HG03108 (cell line): ENCODE results near the gene INAFM1.
"Not testable (repeated sequence)": the region's sequence is repeated elsewhere in the genome, so short reads cannot be mapped to it uniquely, and the experiment has no call there.

Source experiments
- ATAC-seq: cut with Tn5 transposase; IDR thresholded peaks from one replicate; pipeline ENCODE4 v1.9.1; 2021; ENCODE audit warnings: moderate library complexity; ENCODE audit not compliant: unreplicated experiment

INAFM1 gene

DNA sequence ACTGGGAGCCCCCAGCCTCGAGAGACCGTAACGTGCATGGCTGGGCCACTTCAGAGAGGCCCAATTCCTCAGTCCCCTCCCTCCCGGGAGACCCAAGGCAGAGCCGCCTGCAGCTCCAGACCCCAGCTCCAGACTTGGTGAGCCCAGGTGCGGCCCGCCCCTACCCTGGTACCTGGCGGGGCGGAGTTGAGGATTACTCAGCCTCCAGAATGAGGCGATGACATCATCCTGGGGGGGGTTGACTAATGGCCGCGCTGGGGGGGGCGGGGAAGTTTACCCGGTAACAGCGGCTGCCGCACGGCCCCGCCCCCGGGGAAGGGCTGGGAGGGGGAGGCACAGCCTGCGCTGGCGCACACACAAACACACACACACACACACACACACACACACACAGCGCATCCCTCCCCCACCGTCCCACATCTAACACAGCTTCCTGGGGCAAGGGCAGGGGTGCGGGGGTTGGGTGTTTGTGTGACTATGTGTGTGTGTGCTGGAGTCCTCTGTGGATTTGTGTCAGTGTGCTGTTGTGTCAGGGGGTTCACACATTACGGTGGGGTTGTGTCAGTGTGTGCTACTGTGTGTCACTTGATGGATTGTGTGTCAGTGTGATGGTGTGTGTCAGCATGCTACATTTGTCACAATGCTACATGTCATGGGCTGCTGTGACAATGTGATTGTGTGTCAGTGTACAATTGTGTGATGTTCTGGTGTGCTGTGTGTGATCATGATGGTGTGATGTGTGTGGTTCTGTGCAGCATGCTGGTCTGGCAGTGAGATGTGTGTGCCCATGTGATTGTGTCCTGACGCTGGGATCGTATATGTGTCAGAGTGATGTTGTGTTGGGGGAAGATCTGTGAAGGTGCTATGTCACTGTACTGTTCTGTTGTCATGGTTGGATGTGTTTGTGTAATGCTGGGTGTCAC is 33.4 kb upstream of the INAFM1 start:
- no peak for ATAC-seq

DNA sequence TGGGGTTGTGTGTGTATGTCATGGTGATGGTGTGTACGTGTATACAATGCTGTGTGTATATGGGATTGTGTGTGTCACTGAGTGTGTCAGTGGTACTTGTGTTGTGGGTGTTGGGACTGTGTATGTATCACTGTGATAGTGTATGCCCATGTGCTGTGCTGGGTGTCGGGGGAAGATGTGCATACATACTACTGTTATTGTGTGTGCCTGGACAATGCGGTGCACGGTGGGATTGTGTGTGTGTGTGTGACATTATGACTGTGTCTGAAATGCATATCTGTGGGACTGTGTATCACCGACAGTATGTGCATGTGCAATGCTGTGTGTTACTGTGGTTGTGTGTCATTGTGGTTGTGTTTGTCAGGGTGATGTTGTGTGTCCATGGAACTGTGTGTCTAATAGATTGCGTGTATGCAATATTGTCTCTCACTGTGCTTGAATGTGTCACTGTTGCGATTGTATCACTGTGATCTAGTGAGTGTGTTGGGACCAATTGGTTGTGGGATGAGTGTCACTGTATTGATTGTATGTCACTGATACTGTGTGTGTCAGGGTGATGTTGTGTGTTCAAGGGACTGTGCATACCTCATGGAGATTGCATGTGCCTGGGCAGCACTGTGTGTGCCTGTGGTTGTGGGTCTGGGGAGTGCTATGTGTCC is 32.6 kb upstream of the INAFM1 start:
- ATAC-seq: no peak

DNA sequence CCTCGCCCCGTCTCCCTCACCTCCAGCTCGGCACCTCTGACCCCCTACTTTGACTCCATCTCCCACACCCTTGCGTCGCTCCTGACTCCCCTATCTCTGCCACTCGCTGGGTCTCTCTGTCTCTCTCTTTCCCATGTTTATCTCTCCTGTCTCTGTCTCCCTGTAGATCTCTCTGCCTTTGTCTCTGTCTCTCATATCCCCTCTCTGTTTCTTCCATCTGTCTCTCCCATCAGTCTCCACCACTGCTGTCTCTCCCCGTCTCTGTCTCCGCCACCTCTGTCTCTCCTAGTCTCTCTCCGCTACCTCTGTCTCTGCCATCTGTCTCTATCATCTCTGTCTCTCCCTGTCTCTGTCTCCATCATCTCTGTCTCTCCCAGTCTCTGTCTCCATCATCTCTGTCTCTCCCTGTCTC is 31.3 kb upstream of the INAFM1 start:
- no peak for ATAC-seq

DNA sequence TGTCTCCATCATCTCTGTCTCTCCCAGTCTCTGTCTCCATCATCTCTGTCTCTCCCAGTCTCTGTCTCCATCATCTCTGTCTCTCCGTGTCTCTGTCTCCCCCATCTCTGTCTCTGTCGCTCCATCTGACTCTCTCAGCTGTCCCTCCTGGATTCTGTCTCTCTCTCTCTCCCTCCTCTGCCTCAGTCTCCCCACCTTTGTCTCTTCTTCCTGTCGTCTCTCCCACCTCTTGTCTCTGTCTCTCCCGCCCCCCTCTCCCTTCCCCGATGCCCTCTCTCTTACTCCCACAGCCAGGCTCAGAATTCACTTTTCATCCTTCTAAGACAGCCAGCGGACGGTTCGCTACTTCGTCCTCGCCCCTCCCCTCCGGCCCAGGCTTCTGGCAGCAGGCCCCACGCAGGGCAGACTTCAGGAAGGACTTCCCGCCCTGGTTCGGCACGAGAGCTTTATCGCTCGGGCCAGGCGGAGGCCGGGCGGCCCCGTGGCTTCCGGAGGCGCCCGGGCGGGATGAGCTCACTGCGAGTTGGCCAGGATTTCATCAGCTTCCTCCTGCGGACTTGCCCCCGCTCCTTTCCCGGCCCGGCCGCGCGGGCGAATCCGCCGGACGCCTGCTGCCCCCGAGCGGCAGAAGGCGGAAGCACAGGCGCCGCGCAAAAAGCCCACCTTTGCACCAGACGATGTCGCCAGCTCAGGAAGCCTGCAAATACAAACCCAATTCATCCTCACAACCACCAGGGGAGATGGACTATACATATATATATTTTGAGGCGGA is 30.7 kb upstream of the INAFM1 start:
- peak; percentile 65 for ATAC-seq

GRCh38 chr19:47247308-47247990 is 27.2 kb upstream of the INAFM1 start:
- no peak for ATAC-seq

GRCh38 chr19:47253016-47253415 is 21.7 kb upstream of the INAFM1 start:
- ATAC-seq: not testable (repeated sequence)

- no peak for ATAC-seq
Measured at GRCh38 chr19:47253467-47253881, 21.2 kb upstream of the INAFM1 start.

- no peak for ATAC-seq
Measured at GRCh38 chr19:47253970-47254369, 20.7 kb upstream of the INAFM1 start.

GRCh38 chr19:47255879-47256692 is 18.6 kb upstream of the INAFM1 start, which contains the start of gene CCDC9:
Gene CCDC9 (plus strand): TSS chr19:47256525. CDS start chr19:47258401, 1,876 bp downstream.
- ATAC-seq: peak; percentile 36

GRCh38 chr19:47256693-47257410 is 17.8 kb upstream of the INAFM1 start:
- ATAC-seq: peak; percentile 62

GRCh38 chr19:47257411-47258169 is 17.1 kb upstream of the INAFM1 start:
- ATAC-seq: no peak

DNA sequence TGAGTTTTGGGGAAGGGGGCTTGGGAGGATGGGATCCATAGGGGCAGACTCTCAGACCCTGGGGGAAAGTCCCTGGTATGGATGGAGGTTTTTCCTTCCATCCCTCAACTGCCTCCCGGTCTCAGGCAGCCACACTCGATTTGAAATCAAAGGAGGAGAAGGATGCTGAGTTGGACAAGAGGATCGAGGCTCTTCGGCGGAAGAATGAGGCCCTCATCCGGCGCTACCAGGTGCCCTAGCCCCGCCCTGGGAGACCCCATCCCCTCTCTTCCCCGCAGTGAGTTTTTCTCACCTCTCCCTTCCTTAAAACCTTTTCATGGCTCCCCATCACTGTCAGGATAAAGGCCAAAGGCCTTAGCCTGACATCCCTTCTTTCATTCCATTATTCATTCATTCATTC is 16.3 kb upstream of the INAFM1 start:
- no peak for ATAC-seq

DNA sequence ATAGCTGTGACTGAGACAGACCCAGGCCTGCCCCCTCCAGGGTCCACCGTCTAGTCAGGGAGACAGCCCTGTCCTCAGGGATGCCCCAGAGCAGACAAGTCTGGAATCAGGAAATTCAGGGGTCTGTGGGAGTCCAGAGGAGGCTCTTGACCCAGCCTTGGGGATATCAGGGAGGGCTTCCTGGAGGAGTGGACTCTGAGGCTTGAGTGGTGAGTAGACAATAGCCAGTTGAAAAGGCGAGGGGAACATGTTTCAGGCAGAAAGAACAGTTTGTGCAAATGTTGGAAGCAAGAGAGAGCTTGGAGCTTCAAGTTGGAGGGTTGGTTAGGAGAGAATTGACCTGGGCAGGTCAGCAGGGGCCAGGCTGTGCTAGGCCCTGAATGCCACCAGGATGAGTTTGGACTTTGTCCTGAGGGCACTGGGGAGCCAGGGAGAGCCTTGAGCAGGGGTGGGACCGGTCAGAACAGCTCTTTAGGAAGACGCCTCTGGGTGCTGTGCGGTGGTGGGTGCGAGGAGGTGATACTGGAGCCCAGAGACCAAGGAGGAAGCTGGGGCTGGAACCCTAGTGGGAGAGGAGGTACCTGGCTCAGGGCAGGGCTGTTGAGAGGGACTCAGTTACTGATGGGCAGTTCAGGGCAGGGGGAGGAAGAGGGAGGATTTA is 15.7 kb upstream of the INAFM1 start:
- no peak for ATAC-seq

- ATAC-seq: no peak
Measured at GRCh38 chr19:47260476-47260875, 14.2 kb upstream of the INAFM1 start.

DNA sequence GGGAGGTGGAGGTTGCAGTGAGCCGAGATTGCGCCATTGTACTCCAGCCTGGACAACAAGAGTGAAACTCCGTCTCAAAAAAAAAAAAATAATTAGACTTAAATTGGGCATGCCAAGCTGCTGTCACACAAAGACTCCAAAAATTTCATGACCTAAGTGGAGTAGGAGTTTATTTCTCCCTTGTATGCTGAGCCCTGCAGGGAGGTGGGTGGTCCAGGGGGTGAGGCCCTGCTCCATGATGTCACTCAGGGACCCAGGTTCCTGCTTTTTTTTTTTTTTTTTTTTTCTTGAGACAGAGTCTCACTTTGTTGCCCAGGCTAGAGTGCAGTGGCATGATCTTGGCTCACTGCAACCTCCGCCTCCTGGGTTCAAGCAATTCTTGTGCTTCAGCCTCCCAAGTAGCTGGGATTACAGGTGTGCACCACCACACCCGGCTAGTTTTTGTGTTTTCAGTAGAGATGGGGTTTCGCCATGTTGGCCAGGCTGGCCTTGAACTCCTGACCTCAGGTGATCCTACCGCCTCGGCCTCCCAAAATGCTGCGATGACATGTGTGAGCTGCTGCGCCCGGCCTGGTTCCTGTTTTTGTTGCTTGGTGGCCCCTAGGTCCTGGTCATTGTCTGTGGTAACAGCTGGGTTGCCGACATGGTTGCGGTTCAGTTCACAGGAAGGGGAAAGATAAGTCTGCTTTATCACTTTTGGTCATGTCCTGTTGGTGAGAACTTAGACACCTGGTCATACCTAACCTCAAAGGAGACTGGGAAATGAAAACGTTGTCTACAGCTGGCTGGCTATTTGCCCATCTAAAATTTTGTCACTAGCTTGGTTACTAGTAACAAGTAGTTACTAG is 12.5 kb upstream of the INAFM1 start:
- peak; percentile 68 for ATAC-seq

- ATAC-seq: no peak
Measured at GRCh38 chr19:47264629-47265028, 10.1 kb upstream of the INAFM1 start.

DNA sequence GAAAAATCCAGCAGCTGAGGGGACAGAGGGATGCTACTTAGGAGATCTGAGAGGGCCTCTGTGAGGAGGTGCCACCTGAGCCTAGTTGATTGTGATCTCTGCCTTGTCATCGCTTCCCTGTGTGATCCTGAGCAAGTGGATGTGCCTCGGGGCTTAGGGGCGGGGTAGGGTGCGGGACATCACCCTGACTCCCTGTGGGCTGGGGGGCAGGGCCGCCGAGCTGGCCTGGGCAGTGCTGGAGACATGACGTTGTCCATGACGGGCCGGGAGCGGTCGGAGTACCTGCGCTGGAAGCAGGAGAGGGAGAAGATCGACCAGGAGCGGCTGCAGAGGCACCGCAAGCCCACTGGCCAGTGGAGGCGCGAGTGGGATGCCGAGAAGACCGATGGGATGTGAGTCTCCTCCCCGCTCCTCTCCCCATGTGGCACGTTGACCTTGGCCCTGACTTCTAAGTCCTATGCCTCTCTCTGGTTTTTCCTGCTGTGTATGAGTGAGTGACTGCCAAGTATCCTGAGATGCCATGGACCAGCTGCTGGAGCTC is 8.2 kb upstream of the INAFM1 start:
- ATAC-seq: no peak
